Thyroid gland (tissue), 4 donors: ENCODE measurements around the gene EEF1A2.

ENCODE experiments used
- CTCF ChIP-seq, 6 experiments: fragments of 200-600 bp in 3 of 6; fragments of 450-650 bp in 3 of 6; sonication (generic) in 3 of 6; IDR thresholded peaks; one replicate each; pipeline ENCODE4 v1.5.1; 2016 to 2019; ENCODE audit warnings: antibody characterized with exemption in 6 of 6, mild to moderate bottlenecking in 2 of 6, inconsistent platforms in 1 of 6, moderate library complexity in 1 of 6
- POLR2A ChIP-seq, 2 donors: fragments of 450-650 bp; IDR thresholded peaks; one replicate each; pipeline ENCODE4 v1.6.1; 2017; ENCODE audit warnings: antibody characterized with exemption in 2 of 2, mild to moderate bottlenecking in 2 of 2, moderate library complexity in 1 of 2

GRCh38 chr20:63527184-63527583 lies 28.3 kb upstream of the EEF1A2 start:
- TF ChIP-seq CTCF (IDR thresholded peaks at IDR 0.05) (no peak), POLR2A (IDR thresholded peaks at IDR 0.05) (no peak)
